ENCODE data around the gene S100A7A. TPM values are rescaled to one million over a fixed set of nuclear protein-coding genes. Genes with fewer than 3 reads are reported as not detected.

The S100A7A gene
- total and polyA plus RNA-seq, 2 of the 4 experiments (the other 2 are of a cell fraction) = not detected

- H2BK15ac ChIP-seq (ENCODE audit: low read depth, low read length) = no peak overlapping the region
- no peak overlapping the region for H3K14ac ChIP-seq (replicated peaks; ENCODE audit: low read depth, low read length)
- no peak for DNase-seq
- H3K4me1 ChIP-seq (ENCODE audit: control insufficient read depth, insufficient read depth, low read length) = no peaks in the 10 kb centered on the region
- H2AFZ ChIP-seq (replicated peaks; ENCODE audit: low read length, poor library complexity) = no peak overlapping the region
- no peak overlapping the region for H2BK20ac ChIP-seq (ENCODE audit: low read depth, low read length)
- 34% methylated on average over 5 of the region's 7 CpGs; no CpG with 5 or more reads in 1 of the 2 experiments for WGBS, 2 experiments (ENCODE audit: extremely low coverage in 2 of 2, insufficient read length in 1 of 2)
- H2BK120ac ChIP-seq (ENCODE audit: low read depth, low read length) = no peak overlapping the region
- H3K4me3 ChIP-seq (ENCODE audit: insufficient read depth, low read depth, low read length) = no peak overlapping the region
- no peak overlapping the region for H2BK5ac ChIP-seq (ENCODE audit: low read depth, low read length, poor library complexity, severe bottlenecking)
- no peak overlapping the region for H3K18ac ChIP-seq (ENCODE audit: low read depth, low read length)
- no peak overlapping the region for H3K9ac ChIP-seq (ENCODE audit: low read depth, low read length)
- intact Hi-C loops (cut with micrococcal nuclease) = no loop called here
- no peak overlapping the region for H4K5ac ChIP-seq (ENCODE audit: low read depth, low read length)
- H3K4me2 ChIP-seq (ENCODE audit: low read depth, low read length) = no peak overlapping the region
- ChIA-PET CTCF (no interaction called here), POLR2A (ENCODE audit: unreplicated experiment) (no interaction called here)
- H3K9me1 ChIP-seq (ENCODE audit: insufficient read depth, low read length) = peaks cover 3% of the 10 kb centered on the region; the same call in 1 of the 2 replicates
- H3K9me3 ChIP-seq (ENCODE audit: control insufficient read depth, insufficient read depth, low read length) = no peaks in the 10 kb centered on the region
- no peaks in the 10 kb centered on the region for H3K36me3 ChIP-seq (ENCODE audit: control insufficient read depth, insufficient read depth, low read length)
- H4K91ac ChIP-seq (ENCODE audit: insufficient read depth, low read depth, low read length) = no peak overlapping the region
- H3K79me1 ChIP-seq (ENCODE audit: low read depth in 1 of 2, low read length in 2 of 2) = no peaks in the 10 kb centered on the region
- no peak overlapping the region for H3K4ac ChIP-seq (ENCODE audit: low read depth, low read length)
- no peak overlapping the region for H3K23ac ChIP-seq (ENCODE audit: low read depth, low read length)
- no peak overlapping the region for H3K27ac ChIP-seq (ENCODE audit: insufficient read depth, low read length)
- no peak overlapping the region for H2AK5ac ChIP-seq (ENCODE audit: low read depth, low read length)
- no peaks in the 10 kb centered on the region for H4K20me1 ChIP-seq (ENCODE audit: insufficient read depth, low read length)
- BruUV-seq (replicated peaks) = no TSS peak
- in situ Hi-C loops (cut with MboI; ENCODE audit: low sequenced_read_pairs) = no loop called here
- no peak overlapping the region for H4K8ac ChIP-seq (ENCODE audit: low read depth in 2 of 2, low read length in 2 of 2)
- H2AK9ac ChIP-seq (replicated peaks; ENCODE audit: low read depth, low read length, poor library complexity) = no peak overlapping the region
- ATAC-seq (ENCODE audit: low read depth) = no peak
- H3K27me3 ChIP-seq (ENCODE audit: control insufficient read depth, insufficient read depth, low read length) = peaks cover 6% of the 10 kb centered on the region
- TF ChIP-seq ELK1 (IDR thresholded peaks at IDR 0.05; ENCODE audit: borderline replicate concordance, low read depth, low read length) = no peak
- dilution Hi-C loops (cut with HindIII; ENCODE audit: low sequenced_read_pairs, unreplicated experiment) = no loop called here
- H3K56ac ChIP-seq (ENCODE audit: extremely low read depth, insufficient read depth, low read length) = no peak overlapping the region
Measured at GRCh38 chr1:153429266-153430165, 13.2 kb downstream of the S100A7A start.

All from IMR-90 (cell line).